ENCODE results near the gene CLECL1.
"Not testable (repeated sequence)": the region's sequence is repeated elsewhere in the genome, so short reads cannot be mapped to it uniquely, and the experiment has no call there.

- TF ChIP-seq CTCF (conservative IDR thresholded peaks at IDR 0.05); ZFX (IDR thresholded peaks at IDR 0.05): not testable (repeated sequence)
These were observed 19.8 kb downstream of the CLECL1 start for GRCh38 chr12:9713032-9713558.

Measured in C4-2B (cell line).